ENCODE measurements around the gene GBE1.

Gene GBE1

DNA sequence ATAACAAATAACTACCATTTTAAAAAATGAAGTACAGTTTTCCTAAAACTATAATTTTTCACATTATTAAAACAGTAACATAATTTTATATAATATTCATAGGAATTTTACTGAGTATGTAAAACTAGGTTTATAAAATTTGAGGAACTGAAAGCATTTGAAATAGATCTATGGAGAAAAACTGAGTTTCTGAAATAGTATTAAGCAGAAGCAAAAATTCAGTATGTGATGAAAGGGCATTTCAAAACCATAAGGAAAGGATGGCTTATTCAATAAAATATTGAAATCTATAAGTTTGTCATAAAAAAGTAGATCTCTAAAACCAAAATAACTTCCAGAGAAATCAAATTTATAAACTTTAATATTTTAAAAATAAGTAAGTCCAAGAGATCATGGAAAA lies 53.4 kb downstream of the GBE1 start:
- Histone ChIP-seq H3K4me3 (replicated peaks; ENCODE audit: insufficient read depth, low read length) (no peak overlapping the region), H3K27me3 (ENCODE audit: insufficient read depth, poor library complexity, severe bottlenecking) (no peaks in the 10 kb centered on the region), H3K27ac (replicated peaks) (no peak overlapping the region)
- no peak for TF ChIP-seq GABPA (IDR thresholded peaks at IDR 0.05; ENCODE audit: low read depth)
- TF ChIP-seq SPI1 (IDR thresholded peaks at IDR 0.05; ENCODE audit: borderline replicate concordance, low read depth), result 0 out of 2 replicates have a peak, but pooled peaks have one; percentile 4
- DNase-seq (ENCODE audit: low read depth in 1 of 2, low spot score in 1 of 2), result no peak

- DNase-seq (ENCODE audit: low read depth in 1 of 2, low spot score in 1 of 2), result no peak
- TF ChIP-seq, protein P1, sequence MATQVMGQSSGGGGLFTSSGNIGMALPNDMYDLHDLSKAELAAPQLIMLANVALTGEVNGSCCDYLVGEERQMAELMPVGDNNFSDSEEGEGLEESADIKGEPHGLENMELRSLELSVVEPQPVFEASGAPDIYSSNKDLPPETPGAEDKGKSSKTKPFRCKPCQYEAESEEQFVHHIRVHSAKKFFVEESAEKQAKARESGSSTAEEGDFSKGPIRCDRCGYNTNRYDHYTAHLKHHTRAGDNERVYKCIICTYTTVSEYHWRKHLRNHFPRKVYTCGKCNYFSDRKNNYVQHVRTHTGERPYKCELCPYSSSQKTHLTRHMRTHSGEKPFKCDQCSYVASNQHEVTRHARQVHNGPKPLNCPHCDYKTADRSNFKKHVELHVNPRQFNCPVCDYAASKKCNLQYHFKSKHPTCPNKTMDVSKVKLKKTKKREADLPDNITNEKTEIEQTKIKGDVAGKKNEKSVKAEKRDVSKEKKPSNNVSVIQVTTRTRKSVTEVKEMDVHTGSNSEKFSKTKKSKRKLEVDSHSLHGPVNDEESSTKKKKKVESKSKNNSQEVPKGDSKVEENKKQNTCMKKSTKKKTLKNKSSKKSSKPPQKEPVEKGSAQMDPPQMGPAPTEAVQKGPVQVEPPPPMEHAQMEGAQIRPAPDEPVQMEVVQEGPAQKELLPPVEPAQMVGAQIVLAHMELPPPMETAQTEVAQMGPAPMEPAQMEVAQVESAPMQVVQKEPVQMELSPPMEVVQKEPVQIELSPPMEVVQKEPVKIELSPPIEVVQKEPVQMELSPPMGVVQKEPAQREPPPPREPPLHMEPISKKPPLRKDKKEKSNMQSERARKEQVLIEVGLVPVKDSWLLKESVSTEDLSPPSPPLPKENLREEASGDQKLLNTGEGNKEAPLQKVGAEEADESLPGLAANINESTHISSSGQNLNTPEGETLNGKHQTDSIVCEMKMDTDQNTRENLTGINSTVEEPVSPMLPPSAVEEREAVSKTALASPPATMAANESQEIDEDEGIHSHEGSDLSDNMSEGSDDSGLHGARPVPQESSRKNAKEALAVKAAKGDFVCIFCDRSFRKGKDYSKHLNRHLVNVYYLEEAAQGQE (IDR thresholded peaks at IDR 0.05; ENCODE audit: insufficient replicate concordance, low read depth), result no peak
- TF ChIP-seq, protein P2, sequence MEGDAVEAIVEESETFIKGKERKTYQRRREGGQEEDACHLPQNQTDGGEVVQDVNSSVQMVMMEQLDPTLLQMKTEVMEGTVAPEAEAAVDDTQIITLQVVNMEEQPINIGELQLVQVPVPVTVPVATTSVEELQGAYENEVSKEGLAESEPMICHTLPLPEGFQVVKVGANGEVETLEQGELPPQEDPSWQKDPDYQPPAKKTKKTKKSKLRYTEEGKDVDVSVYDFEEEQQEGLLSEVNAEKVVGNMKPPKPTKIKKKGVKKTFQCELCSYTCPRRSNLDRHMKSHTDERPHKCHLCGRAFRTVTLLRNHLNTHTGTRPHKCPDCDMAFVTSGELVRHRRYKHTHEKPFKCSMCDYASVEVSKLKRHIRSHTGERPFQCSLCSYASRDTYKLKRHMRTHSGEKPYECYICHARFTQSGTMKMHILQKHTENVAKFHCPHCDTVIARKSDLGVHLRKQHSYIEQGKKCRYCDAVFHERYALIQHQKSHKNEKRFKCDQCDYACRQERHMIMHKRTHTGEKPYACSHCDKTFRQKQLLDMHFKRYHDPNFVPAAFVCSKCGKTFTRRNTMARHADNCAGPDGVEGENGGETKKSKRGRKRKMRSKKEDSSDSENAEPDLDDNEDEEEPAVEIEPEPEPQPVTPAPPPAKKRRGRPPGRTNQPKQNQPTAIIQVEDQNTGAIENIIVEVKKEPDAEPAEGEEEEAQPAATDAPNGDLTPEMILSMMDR (IDR thresholded peaks at IDR 0.05; ENCODE audit: insufficient read depth, low read length), result no peak
- TF ChIP-seq SPI1 (IDR thresholded peaks at IDR 0.05; ENCODE audit: borderline replicate concordance, low read depth) (no peak), POLR2AphosphoS5 (IDR thresholded peaks at IDR 0.05; ENCODE audit: low read depth) (no peak), GABPA (IDR thresholded peaks at IDR 0.05; ENCODE audit: low read depth) (no peak)
- H3K27me3 ChIP-seq (ENCODE audit: insufficient read depth, poor library complexity, severe bottlenecking), result no peaks in the 10 kb centered on the region
- no peak overlapping the region for H3K27ac ChIP-seq (replicated peaks)
- no peak overlapping the region for H3K4me3 ChIP-seq (replicated peaks; ENCODE audit: insufficient read depth, low read length)
Measured at GRCh38 chr3:81702126-81702525, 59.3 kb downstream of the GBE1 start.

- no peak for DNase-seq (ENCODE audit: low read depth in 1 of 2, low spot score in 1 of 2)
- TF ChIP-seq POLR2AphosphoS5 (IDR thresholded peaks at IDR 0.05; ENCODE audit: low read depth), result no peak
- TF ChIP-seq GABPA (IDR thresholded peaks at IDR 0.05; ENCODE audit: low read depth), result no peak
- TF ChIP-seq, protein P2 (IDR thresholded peaks at IDR 0.05; ENCODE audit: insufficient read depth, low read length), result no peak
- TF ChIP-seq, protein P1 (IDR thresholded peaks at IDR 0.05; ENCODE audit: insufficient replicate concordance, low read depth), result no peak
- TF ChIP-seq SPI1 (IDR thresholded peaks at IDR 0.05; ENCODE audit: borderline replicate concordance, low read depth), result no peak
- Histone ChIP-seq H3K4me3 (replicated peaks; ENCODE audit: insufficient read depth, low read length) (no peak overlapping the region), H3K27ac (replicated peaks) (no peak overlapping the region), H3K27me3 (ENCODE audit: insufficient read depth, poor library complexity, severe bottlenecking) (no peaks in the 10 kb centered on the region)
Measured at GRCh38 chr3:81699536-81700320, 61.7 kb downstream of the GBE1 start.

DNA sequence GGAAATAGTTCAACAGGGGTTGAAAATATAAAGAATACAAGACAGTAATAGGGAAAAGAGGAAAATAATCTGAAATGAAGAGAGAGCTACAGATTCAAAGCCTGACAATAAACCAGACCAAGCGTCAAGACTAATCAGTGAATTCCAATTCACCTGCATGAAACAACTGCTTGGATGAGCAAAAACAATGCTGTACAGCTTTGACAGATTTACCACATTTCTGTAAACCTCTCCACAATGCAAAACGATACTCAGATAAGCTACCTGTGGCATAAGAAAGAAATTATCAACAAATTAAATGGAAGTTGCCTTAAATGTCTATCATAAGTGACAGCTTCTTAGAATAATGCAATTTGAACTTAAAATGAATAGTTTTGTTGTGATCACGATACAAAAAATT lies 65.4 kb downstream of the GBE1 start:
- no peak overlapping the region for H3K4me3 ChIP-seq (replicated peaks; ENCODE audit: insufficient read depth, low read length)
- TF ChIP-seq, protein P2 (IDR thresholded peaks at IDR 0.05; ENCODE audit: insufficient read depth, low read length), result no peak
- no peak for TF ChIP-seq SPI1 (IDR thresholded peaks at IDR 0.05; ENCODE audit: borderline replicate concordance, low read depth)
- TF ChIP-seq, protein P1 (IDR thresholded peaks at IDR 0.05; ENCODE audit: insufficient replicate concordance, low read depth), result no peak
- DNase-seq (ENCODE audit: low read depth in 1 of 2, low spot score in 1 of 2), result no peak
- no peaks in the 10 kb centered on the region for H3K27me3 ChIP-seq (ENCODE audit: insufficient read depth, poor library complexity, severe bottlenecking)
- H3K27ac ChIP-seq (replicated peaks), result no peak overlapping the region
